ENCODE results near the gene ELAPOR1.

ELAPOR1 gene

DNA sequence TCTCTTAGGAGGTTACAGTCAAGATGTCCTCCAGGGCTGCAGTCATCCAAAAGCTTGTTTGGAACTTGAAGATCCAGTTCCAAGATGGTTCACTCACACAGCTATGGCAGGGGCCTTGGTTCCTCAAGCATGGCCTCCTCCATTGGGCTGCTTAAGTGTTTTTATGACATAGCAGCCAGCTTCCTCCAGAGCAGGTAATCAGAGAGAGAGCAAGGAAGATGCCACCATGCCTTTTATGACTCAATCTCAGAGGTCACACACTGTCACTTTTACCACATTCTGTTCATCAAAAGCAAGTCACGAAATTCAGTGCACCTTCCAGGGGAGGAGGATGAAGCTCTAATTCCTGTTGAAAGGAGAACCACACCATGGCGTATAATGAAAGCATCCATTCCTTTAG lies 17.1 kb downstream of the ELAPOR1 start:
- Histone ChIP-seq H4K8ac (ENCODE audit: low read depth, low read length) (no peak overlapping the region), H3K4me1 (ENCODE audit: control insufficient read depth in 1 of 2, insufficient read depth in 2 of 2, low read length in 2 of 2) (no peaks in the 10 kb centered on the region), H2AFZ (ENCODE audit: insufficient read depth, low read length, poor library complexity) (no peak overlapping the region), H3K79me1 (ENCODE audit: low read length) (no peaks in the 10 kb centered on the region), H3K14ac (ENCODE audit: low read length) (no peak overlapping the region), H4K91ac (ENCODE audit: low read depth, low read length) (no peak overlapping the region), H3K9ac (ENCODE audit: low read length) (no peak overlapping the region), H3K27ac (ENCODE audit: low read depth, low read length) (no peak overlapping the region), H3K4ac (ENCODE audit: low read depth, low read length) (no peak overlapping the region), H3K9me3 (ENCODE audit: insufficient read depth, low read depth, low read length) (no peaks in the 10 kb centered on the region), H3K23ac (ENCODE audit: low read length) (no peak overlapping the region), H3K27me3 (ENCODE audit: insufficient read depth, low read length) (no peaks in the 10 kb centered on the region), H3K79me2 (ENCODE audit: control insufficient read depth, insufficient read depth, low read length, poor library complexity) (no peaks in the 10 kb centered on the region), H3K18ac (ENCODE audit: low read length) (no peak overlapping the region), H2BK5ac (ENCODE audit: low read depth, low read length, poor library complexity) (no peak overlapping the region), H4K12ac (ENCODE audit: low read depth, low read length) (no peak overlapping the region), H2AK5ac (ENCODE audit: low read length) (no peak overlapping the region), H3K36me3 (ENCODE audit: control insufficient read depth in 1 of 2, insufficient read depth in 2 of 2, low read length in 2 of 2) (no peaks in the 10 kb centered on the region), H3K4me3 (ENCODE audit: low read depth, low read length) (no peak overlapping the region), H2BK120ac (ENCODE audit: insufficient read depth, low read length, poor library complexity) (no peak overlapping the region), H3K4me2 (ENCODE audit: low read length) (no peak overlapping the region), H2BK12ac (ENCODE audit: low read length) (no peak overlapping the region)
- no CpG with 5 or more reads among the region's 2 CpGs for WGBS (ENCODE audit: extremely low coverage, insufficient coverage, insufficient read length)
- no peak for DNase-seq

DNA sequence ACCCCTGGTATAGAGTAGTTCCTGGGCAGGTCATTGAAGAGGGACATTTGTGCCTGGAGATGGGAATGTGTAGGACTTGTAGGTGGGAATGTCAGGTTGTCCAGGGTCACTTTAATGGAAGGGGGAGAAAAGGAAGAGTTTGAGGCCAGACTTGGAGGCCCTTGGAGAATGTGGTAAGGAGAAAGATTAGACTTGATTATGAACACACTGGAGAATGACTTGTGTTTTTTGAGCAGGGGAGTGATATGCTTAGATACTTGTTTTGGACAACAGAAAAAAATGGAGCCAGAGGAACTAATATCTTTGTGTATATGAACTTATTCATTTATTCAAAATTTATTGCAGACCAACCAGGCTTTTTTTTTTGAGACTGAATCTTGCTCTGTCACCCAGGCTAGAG lies 17.9 kb downstream of the ELAPOR1 start:
- no peak overlapping the region for H3K23ac ChIP-seq (ENCODE audit: low read length)
- no peak overlapping the region for H2BK120ac ChIP-seq (ENCODE audit: insufficient read depth, low read length, poor library complexity)
- no peak overlapping the region for H4K8ac ChIP-seq (ENCODE audit: low read depth, low read length)
- no peaks in the 10 kb centered on the region for H3K9me3 ChIP-seq (ENCODE audit: insufficient read depth, low read depth, low read length)
- H2BK12ac ChIP-seq (ENCODE audit: low read length), result no peak overlapping the region
- no peak overlapping the region for H3K9ac ChIP-seq (ENCODE audit: low read length)
- no peak overlapping the region for H3K4ac ChIP-seq (ENCODE audit: low read depth, low read length)
- H3K4me3 ChIP-seq (ENCODE audit: low read depth, low read length), result no peak overlapping the region
- no peaks in the 10 kb centered on the region for H3K4me1 ChIP-seq (ENCODE audit: control insufficient read depth in 1 of 2, insufficient read depth in 2 of 2, low read length in 2 of 2)
- DNase-seq, result no peak
- no peak overlapping the region for H3K27ac ChIP-seq (ENCODE audit: low read depth, low read length)
- H4K91ac ChIP-seq (ENCODE audit: low read depth, low read length), result no peak overlapping the region
- no peak overlapping the region for H2AK5ac ChIP-seq (ENCODE audit: low read length)
- H3K27me3 ChIP-seq (ENCODE audit: insufficient read depth, low read length), result no peaks in the 10 kb centered on the region
- no peaks in the 10 kb centered on the region for H3K36me3 ChIP-seq (ENCODE audit: control insufficient read depth in 1 of 2, insufficient read depth in 2 of 2, low read length in 2 of 2)
- H3K79me2 ChIP-seq (ENCODE audit: control insufficient read depth, insufficient read depth, low read length, poor library complexity), result no peaks in the 10 kb centered on the region
- H2BK5ac ChIP-seq (ENCODE audit: low read depth, low read length, poor library complexity), result no peak overlapping the region
- no peak overlapping the region for H4K12ac ChIP-seq (ENCODE audit: low read depth, low read length)
- H3K4me2 ChIP-seq (ENCODE audit: low read length), result no peak overlapping the region
- H2AFZ ChIP-seq (ENCODE audit: insufficient read depth, low read length, poor library complexity), result no peak overlapping the region
- no peaks in the 10 kb centered on the region for H3K79me1 ChIP-seq (ENCODE audit: low read length)
- H3K14ac ChIP-seq (ENCODE audit: low read length), result no peak overlapping the region
- no peak overlapping the region for H3K18ac ChIP-seq (ENCODE audit: low read length)

DNA sequence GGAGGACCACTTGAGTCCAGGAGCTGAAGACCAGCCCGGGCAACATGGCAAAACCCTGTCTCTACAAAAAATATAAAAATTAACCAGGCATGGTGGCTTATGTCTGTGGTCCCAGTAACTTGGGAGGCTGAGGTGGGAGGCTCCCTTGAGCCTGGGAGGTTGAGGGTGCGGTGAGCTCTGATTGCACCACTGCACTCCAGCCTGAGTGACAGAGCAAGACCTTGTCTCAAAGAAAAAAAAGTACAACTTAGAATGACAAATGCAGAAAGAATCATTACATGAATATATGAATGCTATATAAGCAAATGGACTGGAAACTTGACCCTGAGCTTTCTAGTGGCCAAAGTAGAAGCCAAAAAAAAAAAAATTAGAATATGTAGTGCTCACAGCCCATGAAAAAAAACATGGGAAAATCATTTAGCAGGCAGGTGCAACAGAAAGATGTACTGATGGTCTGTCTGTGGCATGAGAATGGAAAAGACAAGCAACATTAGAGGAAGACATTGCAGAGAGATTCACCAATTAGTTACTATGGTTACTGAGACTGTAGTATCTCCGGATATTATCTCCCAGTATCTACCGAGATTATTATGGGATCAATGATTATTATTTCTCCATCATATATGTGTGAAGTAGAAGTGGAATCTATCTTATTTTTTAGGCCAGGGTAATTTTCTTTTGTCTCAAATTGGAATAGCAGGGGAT lies 19.2 kb downstream of the ELAPOR1 start:
- Histone ChIP-seq H3K4me2 (ENCODE audit: low read length) (no peak overlapping the region), H2BK5ac (ENCODE audit: low read depth, low read length, poor library complexity) (no peak overlapping the region), H3K14ac (ENCODE audit: low read length) (no peak overlapping the region), H3K23ac (ENCODE audit: low read length) (no peak overlapping the region), H3K9ac (ENCODE audit: low read length) (no peak overlapping the region), H3K27me3 (ENCODE audit: insufficient read depth, low read length) (no peaks in the 10 kb centered on the region), H3K9me3 (ENCODE audit: insufficient read depth, low read depth, low read length) (no peaks in the 10 kb centered on the region), H3K27ac (ENCODE audit: low read depth, low read length) (no peak overlapping the region), H2AFZ (ENCODE audit: insufficient read depth, low read length, poor library complexity) (no peak overlapping the region), H3K18ac (ENCODE audit: low read length) (no peak overlapping the region), H3K4ac (ENCODE audit: low read depth, low read length) (no peak overlapping the region), H2AK5ac (ENCODE audit: low read length) (no peak overlapping the region), H3K79me2 (ENCODE audit: control insufficient read depth, insufficient read depth, low read length, poor library complexity) (no peaks in the 10 kb centered on the region), H2BK12ac (ENCODE audit: low read length) (no peak overlapping the region), H3K79me1 (ENCODE audit: low read length) (no peaks in the 10 kb centered on the region), H4K8ac (ENCODE audit: low read depth, low read length) (no peak overlapping the region), H3K4me3 (ENCODE audit: low read depth, low read length) (no peak overlapping the region), H4K12ac (ENCODE audit: low read depth, low read length) (no peak overlapping the region), H2BK120ac (ENCODE audit: insufficient read depth, low read length, poor library complexity) (no peak overlapping the region), H3K36me3 (ENCODE audit: control insufficient read depth in 1 of 2, insufficient read depth in 2 of 2, low read length in 2 of 2) (no peaks in the 10 kb centered on the region), H3K4me1 (ENCODE audit: control insufficient read depth in 1 of 2, insufficient read depth in 2 of 2, low read length in 2 of 2) (peaks cover 2% of the 10 kb centered on the region in 2 experiments), H4K91ac (ENCODE audit: low read depth, low read length) (no peak overlapping the region)
- WGBS (ENCODE audit: extremely low coverage, insufficient coverage, insufficient read length), result no CpG with 5 or more reads among the region's 4 CpGs
- DNase-seq, result no peak

DNA sequence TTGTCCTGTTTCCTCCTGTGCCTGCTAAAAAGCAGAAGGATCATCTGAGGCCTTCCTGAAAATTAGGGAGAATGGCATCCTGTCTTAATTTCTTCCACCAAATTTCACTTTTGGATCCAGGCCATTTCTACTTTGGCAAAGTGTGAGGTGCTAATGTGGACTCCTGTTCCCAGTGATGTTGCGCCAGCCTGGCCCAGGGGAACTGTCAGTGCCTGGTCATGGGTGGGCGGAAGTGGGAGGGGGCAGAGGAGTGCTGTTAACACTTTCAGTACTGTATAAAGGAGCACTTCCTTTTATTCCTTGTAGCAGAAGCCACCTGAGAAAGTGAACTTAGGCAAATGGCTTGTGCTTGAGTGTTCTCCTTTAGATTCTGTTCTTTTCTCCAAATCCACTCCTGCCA lies 19.9 kb downstream of the ELAPOR1 start:
- Histone ChIP-seq H3K14ac (ENCODE audit: low read length) (no peak overlapping the region), H3K27ac (ENCODE audit: low read depth, low read length) (no peak overlapping the region), H3K79me1 (ENCODE audit: low read length) (no peaks in the 10 kb centered on the region), H3K18ac (ENCODE audit: low read length) (no peak overlapping the region), H3K36me3 (ENCODE audit: control insufficient read depth in 1 of 2, insufficient read depth in 2 of 2, low read length in 2 of 2) (no peaks in the 10 kb centered on the region), H3K79me2 (ENCODE audit: control insufficient read depth, insufficient read depth, low read length, poor library complexity) (no peaks in the 10 kb centered on the region), H3K9me3 (ENCODE audit: insufficient read depth, low read depth, low read length) (no peaks in the 10 kb centered on the region), H3K4me1 (ENCODE audit: control insufficient read depth in 1 of 2, insufficient read depth in 2 of 2, low read length in 2 of 2) (peaks cover 4 to 6% of the 10 kb centered on the region in 2 experiments), H3K4me2 (ENCODE audit: low read length) (no peak overlapping the region), H4K91ac (ENCODE audit: low read depth, low read length) (no peak overlapping the region), H3K4ac (ENCODE audit: low read depth, low read length) (no peak overlapping the region), H2AK5ac (ENCODE audit: low read length) (no peak overlapping the region), H3K9ac (ENCODE audit: low read length) (no peak overlapping the region), H3K23ac (ENCODE audit: low read length) (no peak overlapping the region), H4K8ac (ENCODE audit: low read depth, low read length) (no peak overlapping the region), H3K27me3 (ENCODE audit: insufficient read depth, low read length) (no peaks in the 10 kb centered on the region), H2BK5ac (ENCODE audit: low read depth, low read length, poor library complexity) (no peak overlapping the region), H2BK12ac (ENCODE audit: low read length) (no peak overlapping the region), H2AFZ (ENCODE audit: insufficient read depth, low read length, poor library complexity) (no peak overlapping the region), H2BK120ac (ENCODE audit: insufficient read depth, low read length, poor library complexity) (no peak overlapping the region), H3K4me3 (ENCODE audit: low read depth, low read length) (no peak overlapping the region), H4K12ac (ENCODE audit: low read depth, low read length) (no peak overlapping the region)
- WGBS (ENCODE audit: extremely low coverage, insufficient coverage, insufficient read length), result no CpG with 5 or more reads among the region's 2 CpGs
- no peak for DNase-seq
